Activated CD8-positive, alpha-beta memory T cell treated with anti-CD3 and anti-CD28 coated beads for 1 hour (primary cell): Measurements from ENCODE around the gene PMEL.
"Not testable (repeated sequence)": the region's sequence is repeated elsewhere in the genome, so short reads cannot be mapped to it uniquely, and the experiment has no call there.

ENCODE experiments used
- DNase-seq, 2 donors: peaks; one replicate each; pipeline ENCODE4 v3.0.0-alpha.2; 2020; ENCODE audit warnings: low read depth in 1 of 2; ENCODE audit errors: extremely low read depth in 1 of 2

The PMEL gene

GRCh38 chr12:55925870-55926737 is 39.7 kb downstream of the PMEL start:
- no peak for DNase-seq

GRCh38 chr12:55925371-55925770 is 40.5 kb downstream of the PMEL start:
- DNase-seq: no peak

- not testable (repeated sequence) for DNase-seq
Measured at GRCh38 chr12:55923648-55924047, 42.2 kb downstream of the PMEL start.

DNA sequence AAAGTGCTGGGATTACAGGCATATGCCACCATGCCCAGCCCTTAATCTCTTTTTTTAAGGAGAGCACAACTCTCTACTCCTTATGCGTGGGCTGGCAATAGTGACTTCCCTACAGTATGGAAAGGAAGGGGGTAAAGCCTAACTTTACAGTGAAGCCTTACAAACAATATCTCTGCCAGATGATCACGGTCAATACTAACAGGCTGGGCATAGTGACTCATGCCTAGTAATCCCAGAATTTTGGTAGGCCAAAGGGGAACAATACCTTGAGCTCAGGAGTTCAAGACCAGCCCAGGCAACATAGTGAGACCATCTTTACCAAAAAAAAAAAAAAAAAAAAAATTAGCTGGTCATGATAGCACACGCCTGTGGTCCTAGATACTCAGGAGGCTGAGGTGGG is 43.7 kb downstream of the PMEL start:
- DNase-seq: no peak

DNA sequence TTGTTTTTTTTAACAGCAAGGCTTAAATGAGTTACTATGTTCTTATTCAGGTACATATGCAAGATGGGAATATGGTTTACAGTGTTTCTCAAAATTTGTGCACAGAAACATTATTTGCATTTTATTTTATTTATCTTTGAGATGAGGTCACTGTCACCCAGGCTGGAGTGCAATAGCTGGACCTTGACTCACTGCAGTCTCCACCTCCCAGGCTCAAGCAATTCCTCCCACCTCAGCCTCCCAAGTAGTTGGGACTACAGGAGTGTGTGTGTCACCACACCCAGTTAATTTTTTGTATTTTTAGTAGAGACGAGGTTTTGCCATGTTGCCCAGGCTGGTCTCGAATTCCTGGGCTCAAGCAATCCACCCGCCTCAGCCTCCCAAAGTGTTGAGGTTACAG is 46.8 kb downstream of the PMEL start:
- not testable (repeated sequence) for DNase-seq

- no peak for DNase-seq
Measured at GRCh38 chr12:55915482-55915859, 50.4 kb downstream of the PMEL start.

DNA sequence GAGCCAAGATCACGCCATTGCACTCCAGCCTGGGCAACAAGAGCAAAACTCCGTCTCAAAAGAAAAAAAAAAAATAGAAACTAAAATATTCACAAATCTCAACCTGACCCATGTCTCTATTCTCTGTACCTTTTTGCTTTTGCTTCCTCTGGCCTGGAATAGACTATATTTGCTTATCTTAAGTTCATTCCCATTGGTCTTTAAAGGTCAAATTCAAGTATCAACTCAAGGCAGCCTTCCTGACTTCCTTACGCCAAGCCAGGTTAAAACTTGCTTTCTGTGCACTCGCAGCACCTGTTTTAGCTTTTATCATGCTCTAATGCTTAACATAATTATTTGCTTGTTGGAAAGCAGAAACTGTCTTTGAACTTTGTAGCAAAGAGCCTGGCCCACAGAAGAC is 52.9 kb downstream of the PMEL start:
- DNase-seq: no peak

- DNase-seq: no peak
Measured at GRCh38 chr12:55909513-55909884, 56.3 kb downstream of the PMEL start.

- DNase-seq: no peak
Measured at GRCh38 chr12:55908726-55909512, 56.9 kb downstream of the PMEL start.

DNA sequence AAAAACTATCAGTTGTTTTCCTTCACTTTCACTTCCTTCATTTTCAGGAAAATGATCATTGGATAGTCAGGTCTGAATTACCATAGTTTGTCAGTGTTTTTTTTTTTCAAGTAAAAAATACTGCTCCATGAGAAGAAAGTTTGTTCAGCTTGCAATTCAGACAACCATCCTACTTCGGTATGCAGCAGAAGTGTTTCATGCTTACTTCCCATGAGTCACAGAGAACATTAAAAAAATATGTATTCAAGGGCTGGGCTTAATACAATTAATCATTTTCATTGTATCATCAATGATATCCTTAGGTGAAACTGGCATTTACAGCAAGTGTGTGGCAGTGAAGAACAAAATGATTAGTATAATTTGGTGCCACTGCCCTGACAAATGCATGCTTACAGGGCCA is 59.8 kb downstream of the PMEL start:
- DNase-seq: no peak
